Activated naive CD4-positive, alpha-beta T cell treated with anti-CD3 and anti-CD28 coated beads for 36 hours (primary cell): ENCODE results near the gene CRABP2. TPM values are rescaled to one million over a fixed set of nuclear protein-coding genes. Genes with fewer than 3 reads are reported as not detected.

Experiments
- CTCF ChIA-PET: fragments of 350-600 bp; sonication (Branson Sonifier 250); formaldehyde crosslinking; loops from one replicate; lab custom pipeline; 2021; ENCODE audit warnings: antibody characterized with exemption; lab: Charles Lee
- DNase-seq: peaks from one replicate; pipeline ENCODE4 v3.0.0-alpha.2; 2020
- H3K27ac Mint-ChIP-seq: one replicate; pipeline ENCODE4 v1.8.0; 2021; ENCODE audit warnings: mild to moderate bottlenecking, mixed read lengths
- H3K27me3 Mint-ChIP-seq: one replicate; pipeline ENCODE4 v1.8.0; 2021; ENCODE audit warnings: low read depth, mixed read lengths
- H3K36me3 Mint-ChIP-seq: one replicate; pipeline ENCODE4 v1.8.0; 2021; ENCODE audit warnings: low read depth, mixed read lengths
- H3K4me1 Mint-ChIP-seq: one replicate; pipeline ENCODE4 v1.8.0; 2021; ENCODE audit warnings: low read depth, mixed read lengths
- H3K4me3 Mint-ChIP-seq: one replicate; pipeline ENCODE4 v1.8.0; 2021; ENCODE audit warnings: mild to moderate bottlenecking, moderate library complexity, mixed read lengths
- H3K9me3 Mint-ChIP-seq: one replicate; pipeline ENCODE4 v1.8.0; 2021; ENCODE audit warnings: mixed read lengths
- intact Hi-C: fragments of 100-400 bp; cut with micrococcal nuclease; formaldehyde crosslinking; loops from one replicate; pipeline ENCODE4 v1.15.1; 2023
- total RNA-seq, 2 experiments: library from RNA; stranded (reverse); gene quantifications; one replicate each; pipeline ENCODE4 v1.2.3, GENCODE V29; 2021

The CRABP2 gene
- total RNA-seq, 2 experiments from 2014 or later, result 0.45 to 0.72 TPM

GRCh38 chr1:156707417-156708217, 2.2 kb upstream of the CRABP2 start:
- Mint-ChIP-seq H3K4me1 (peaks cover 27% of the 10 kb centered on the region), H3K27me3 (peaks cover 25% of the 10 kb centered on the region), H3K4me3 (no peak overlapping the region), H3K36me3 (no peaks in the 10 kb centered on the region), H3K9me3 (no peaks in the 10 kb centered on the region), H3K27ac (no peak overlapping the region)
- CTCF ChIA-PET, result interaction anchor here (0.9 to 11.8 kb wide), 12 partner anchors 13 to 153 kb away, joined by 3 to 183 read pairs (median 16); partner anchors contain the start of gene NTRK1
- DNase-seq, result no peak
- intact Hi-C loops, result loop anchor here (5.0 kb wide), 1 partner anchor 155 kb away; the partner anchor contains the start of gene NTRK1

GRCh38 chr1:156706657-156707416, 1.5 kb upstream of the CRABP2 start:
- no peaks in the 10 kb centered on the region for H3K36me3 Mint-ChIP-seq
- H3K9me3 Mint-ChIP-seq, result no peaks in the 10 kb centered on the region
- intact Hi-C loops, result loop anchor here (1.0 to 5.0 kb wide), 5 partner anchors 14 to 155 kb away; partner anchors contain the start of gene NTRK1
- peak overlapping the region; percentile 76 for H3K4me3 Mint-ChIP-seq
- no peak overlapping the region for H3K27ac Mint-ChIP-seq
- no peak for DNase-seq
- CTCF ChIA-PET, result interaction anchor here (0.9 to 11.8 kb wide), 21 partner anchors 9 to 164 kb away, joined by 3 to 183 read pairs (median 8); partner anchors contain the start of gene NTRK1
- H3K27me3 Mint-ChIP-seq, result peaks cover 25% of the 10 kb centered on the region
- peaks cover 27% of the 10 kb centered on the region for H3K4me1 Mint-ChIP-seq

DNA sequence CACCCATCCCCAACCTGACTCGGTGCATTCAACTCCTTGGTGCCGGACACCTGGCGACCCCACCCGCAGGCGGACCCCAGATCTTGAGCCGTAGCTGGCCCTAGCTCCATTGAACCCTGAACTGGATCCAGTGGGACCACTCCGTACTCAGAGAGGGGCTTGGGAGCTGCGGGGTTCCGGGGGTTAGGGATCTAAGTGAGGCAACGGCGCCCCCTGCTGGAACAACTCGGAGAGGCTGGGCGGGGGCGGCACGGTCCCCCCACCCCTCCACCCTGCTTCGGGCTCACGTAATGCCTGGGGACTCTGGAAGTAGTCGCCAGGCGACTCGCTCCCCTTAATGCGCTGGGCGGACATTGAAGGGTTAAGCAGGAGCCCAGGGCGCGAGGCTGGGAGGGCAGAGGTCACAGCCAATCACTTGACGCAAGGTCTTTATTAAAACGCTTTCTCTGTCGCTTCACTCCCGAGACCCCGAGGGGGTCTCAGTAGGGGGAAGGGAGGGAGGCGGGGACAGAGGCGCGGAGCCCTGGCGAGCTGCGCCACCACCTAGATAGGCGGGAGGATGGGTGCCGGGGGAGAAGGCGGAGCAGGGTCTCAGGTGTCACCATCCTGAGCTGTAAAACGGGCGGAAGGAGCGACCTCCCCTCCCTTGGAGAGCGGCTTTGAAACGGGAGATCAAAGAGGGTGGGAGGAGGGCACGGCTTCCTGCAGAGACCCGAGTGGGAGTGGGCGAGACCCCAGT, 704 bp upstream of the CRABP2 start:
- H3K36me3 Mint-ChIP-seq, result no peaks in the 10 kb centered on the region
- H3K27ac Mint-ChIP-seq, result peak overlapping the region; percentile 46
- CTCF ChIA-PET, result interaction anchor here (0.6 to 11.8 kb wide), 25 partner anchors 8 to 164 kb away, joined by 3 to 183 read pairs (median 7); partner anchors contain the start of genes NES and NTRK1
- H3K4me1 Mint-ChIP-seq, result peaks cover 27% of the 10 kb centered on the region
- peak; percentile 77 for DNase-seq
- intact Hi-C loops, result loop anchor here (1.0 to 5.0 kb wide), 6 partner anchors 15 to 156 kb away; partner anchors contain the start of gene NTRK1
- H3K27me3 Mint-ChIP-seq, result peaks cover 25% of the 10 kb centered on the region
- no peaks in the 10 kb centered on the region for H3K9me3 Mint-ChIP-seq
- H3K4me3 Mint-ChIP-seq, result peak overlapping the region; percentile 76

GRCh38 chr1:156704930-156705320, 458 bp downstream of the CRABP2 start:
- CTCF ChIA-PET, result interaction anchor here (1.2 to 11.8 kb wide), 9 partner anchors 14 to 91 kb away, joined by 3 to 183 read pairs (median 17); partner anchors contain the start of gene NES
- peaks cover 25% of the 10 kb centered on the region for H3K27me3 Mint-ChIP-seq
- H3K36me3 Mint-ChIP-seq, result no peaks in the 10 kb centered on the region
- H3K9me3 Mint-ChIP-seq, result no peaks in the 10 kb centered on the region
- H3K27ac Mint-ChIP-seq, result no peak overlapping the region
- peaks cover 27% of the 10 kb centered on the region for H3K4me1 Mint-ChIP-seq
- intact Hi-C loops, result loop anchor here (1.0 to 5.0 kb wide), 2 partner anchors 16 to 157 kb away; partner anchors contain the start of gene NTRK1
- peak; percentile 73 for DNase-seq
- H3K4me3 Mint-ChIP-seq, result peak overlapping the region; percentile 39

- no peak overlapping the region for H3K4me3 Mint-ChIP-seq
- no peak overlapping the region for H3K27ac Mint-ChIP-seq
- DNase-seq, result no peak
- no peaks in the 10 kb centered on the region for H3K9me3 Mint-ChIP-seq
- intact Hi-C loops, result no loop called here
- peaks cover 29% of the 10 kb centered on the region for H3K27me3 Mint-ChIP-seq
- no peaks in the 10 kb centered on the region for H3K36me3 Mint-ChIP-seq
- H3K4me1 Mint-ChIP-seq, result peaks cover 27% of the 10 kb centered on the region
- CTCF ChIA-PET, result interaction anchor here (2.4 to 11.8 kb wide), 5 partner anchors 13 to 80 kb away, joined by 7 to 183 read pairs (median 21); no protein-coding TSS in a partner anchor
These were observed 1.1 kb downstream of the CRABP2 start for GRCh38 chr1:156704166-156704711.

DNA sequence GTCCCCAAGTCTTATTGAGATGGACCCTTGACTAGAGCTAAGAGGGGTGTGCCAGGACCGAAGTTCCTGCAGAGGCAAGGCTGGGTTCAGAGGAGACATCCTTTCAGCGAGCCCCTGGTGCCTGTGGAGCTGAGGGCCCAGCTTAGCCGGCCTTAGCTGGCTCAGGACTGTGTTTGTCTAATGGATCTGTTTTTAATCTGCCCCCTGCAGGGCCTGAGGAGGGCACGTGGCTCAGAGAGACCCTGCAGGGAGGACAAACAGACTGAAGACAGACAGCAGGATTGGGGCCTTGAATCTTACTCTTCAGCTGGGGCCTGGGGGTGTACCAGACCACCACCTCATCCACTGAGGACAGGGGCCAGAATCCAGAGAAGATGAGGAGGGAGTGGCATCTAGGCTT, 1.6 kb downstream of the CRABP2 start:
- Mint-ChIP-seq H3K4me3 (no peak overlapping the region), H3K36me3 (no peaks in the 10 kb centered on the region), H3K27ac (no peak overlapping the region), H3K4me1 (peaks cover 27% of the 10 kb centered on the region), H3K27me3 (peaks cover 32% of the 10 kb centered on the region), H3K9me3 (no peaks in the 10 kb centered on the region)
- CTCF ChIA-PET, result interaction anchor here (11.8 kb wide), 1 partner anchor 13 kb away, joined by 183 read pairs; no protein-coding TSS in a partner anchor
- DNase-seq, result no peak
- intact Hi-C loops, result no loop called here

DNA sequence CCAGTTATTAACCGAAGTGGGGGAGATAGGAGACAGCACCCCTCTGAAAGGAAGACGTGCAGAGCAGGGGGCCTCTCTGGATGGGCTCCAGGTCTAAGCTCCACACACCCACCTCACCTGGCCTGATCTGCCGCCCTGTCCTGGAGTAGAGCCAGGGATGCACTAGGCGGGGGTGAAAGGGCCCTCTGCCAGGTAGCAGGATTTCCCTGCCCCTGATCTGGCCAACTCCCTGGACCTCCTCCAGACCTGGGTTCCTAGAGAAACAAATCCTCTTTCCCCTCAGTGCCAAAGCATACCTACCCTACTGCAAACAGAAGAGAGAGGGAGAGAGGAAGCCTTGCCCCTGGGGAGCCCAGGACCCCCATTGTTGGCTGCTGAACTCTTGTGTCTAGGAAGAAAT, 2.0 kb downstream of the CRABP2 start:
- no peaks in the 10 kb centered on the region for H3K36me3 Mint-ChIP-seq
- H3K4me1 Mint-ChIP-seq, result peaks cover 27% of the 10 kb centered on the region
- no peak overlapping the region for H3K4me3 Mint-ChIP-seq
- intact Hi-C loops, result no loop called here
- no peaks in the 10 kb centered on the region for H3K9me3 Mint-ChIP-seq
- H3K27me3 Mint-ChIP-seq, result peaks cover 33% of the 10 kb centered on the region
- no peak for DNase-seq
- no peak overlapping the region for H3K27ac Mint-ChIP-seq
- CTCF ChIA-PET, result interaction anchor here (0.6 to 11.8 kb wide), 5 partner anchors 13 to 123 kb away, joined by 3 to 183 read pairs (median 8); partner anchors contain the start of gene NES

GRCh38 chr1:156700736-156701531, 4.4 kb downstream of the CRABP2 start:
- intact Hi-C loops, result no loop called here
- CTCF ChIA-PET, result interaction anchor here (0.9 to 11.8 kb wide), 6 partner anchors 10 to 88 kb away, joined by 3 to 183 read pairs (median 7); partner anchors contain the start of gene NES
- Mint-ChIP-seq H3K27ac (no peak overlapping the region), H3K27me3 (peaks cover 39% of the 10 kb centered on the region), H3K9me3 (no peaks in the 10 kb centered on the region), H3K36me3 (no peaks in the 10 kb centered on the region), H3K4me1 (peaks cover 15% of the 10 kb centered on the region), H3K4me3 (no peak overlapping the region)
- DNase-seq, result no peak

- intact Hi-C loops, result no loop called here
- H3K27me3 Mint-ChIP-seq, result peaks cover 31% of the 10 kb centered on the region
- H3K36me3 Mint-ChIP-seq, result no peaks in the 10 kb centered on the region
- H3K27ac Mint-ChIP-seq, result no peak overlapping the region
- no peak overlapping the region for H3K4me3 Mint-ChIP-seq
- H3K4me1 Mint-ChIP-seq, result no peaks in the 10 kb centered on the region
- CTCF ChIA-PET, result interaction anchor here (1.2 to 11.8 kb wide), 4 partner anchors 8 to 39 kb away, joined by 3 to 183 read pairs (median 8); no protein-coding TSS in a partner anchor
- DNase-seq, result no peak
- no peaks in the 10 kb centered on the region for H3K9me3 Mint-ChIP-seq
These were observed 6.4 kb downstream of the CRABP2 start for GRCh38 chr1:156698995-156699394.

DNA sequence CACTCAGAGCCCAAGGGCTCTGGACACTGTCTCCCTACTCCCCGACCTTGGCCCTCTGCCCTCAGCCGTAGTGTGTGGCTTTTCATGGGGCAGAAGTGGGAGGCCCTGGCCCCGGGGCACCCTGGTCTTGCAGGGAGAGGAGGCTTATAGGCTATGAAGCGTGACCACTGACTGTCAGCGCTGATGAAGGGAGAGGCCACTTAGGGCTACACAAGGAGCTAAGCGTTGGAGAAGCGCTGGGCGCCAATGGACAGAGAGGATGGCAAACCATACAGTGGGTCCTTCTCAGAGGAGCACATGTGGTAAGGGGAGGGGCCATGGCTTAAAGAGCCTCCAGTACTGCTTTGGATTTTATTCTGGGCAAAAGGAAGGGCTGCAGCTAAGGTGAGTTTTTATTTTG, 7.9 kb downstream of the CRABP2 start:
- H3K9me3 Mint-ChIP-seq, result no peaks in the 10 kb centered on the region
- no peak for DNase-seq
- no peaks in the 10 kb centered on the region for H3K36me3 Mint-ChIP-seq
- H3K27me3 Mint-ChIP-seq, result peaks cover 34% of the 10 kb centered on the region
- CTCF ChIA-PET, result interaction anchor here (0.9 to 3.0 kb wide), 4 partner anchors 18 to 38 kb away, joined by 3 to 8 read pairs (median 6); no protein-coding TSS in a partner anchor
- intact Hi-C loops, result no loop called here
- no peak overlapping the region for H3K4me3 Mint-ChIP-seq
- peaks cover 11% of the 10 kb centered on the region for H3K4me1 Mint-ChIP-seq
- H3K27ac Mint-ChIP-seq, result no peak overlapping the region
